Prostate gland (tissue), 2 donors: ENCODE data around the gene HLA-DRA.
"Not testable (repeated sequence)": the region's sequence is repeated elsewhere in the genome, so short reads cannot be mapped to it uniquely, and the experiment has no call there.

ENCODE experiments used
- CTCF ChIP-seq, 4 experiments: fragments of 200-600 bp in 2 of 4; fragments of 450-650 bp in 2 of 4; sonication (generic) in 2 of 4; IDR thresholded peaks; 1 replicate in 3 of 4; 2 replicates in 1 of 4; pipeline ENCODE4 v1.5.1; 2016 to 2019; ENCODE audit warnings: antibody characterized with exemption in 4 of 4, mild to moderate bottlenecking in 2 of 4, moderate library complexity in 2 of 4
- POLR2A ChIP-seq: fragments of 450-650 bp; IDR thresholded peaks from one replicate; pipeline ENCODE4 v1.6.1; 2016; ENCODE audit warnings: antibody characterized with exemption, mild to moderate bottlenecking
- POLR2AphosphoS5 ChIP-seq: sonication (generic); formaldehyde crosslinking; IDR thresholded peaks from one replicate; pipeline ENCODE4 v1.6.1; 2017; ENCODE audit warnings: antibody characterized with exemption

GRCh38 chr6:32467743-32468503 lies 28.2 kb downstream of the HLA-DRA start:
- not testable (repeated sequence) for TF ChIP-seq CTCF (IDR thresholded peaks at IDR 0.05); POLR2A; POLR2AphosphoS5
